ENCODE measurements around the gene RPS6KB2.

Gene RPS6KB2

GRCh38 chr11:67416416-67417335 lies 11.6 kb upstream of the RPS6KB2 start:
- H3K4me2 ChIP-seq = peak overlapping the region; percentile 77 to 100 (median 99)
- peaks cover 69 to 97% (median 88%) of the 10 kb centered on the region in 10 experiments for H3K4me1 ChIP-seq

GRCh38 chr11:67417425-67417824 lies 10.9 kb upstream of the RPS6KB2 start:
- peak overlapping the region in 6 of 11 experiments; percentile 25 to 59 (median 44); a peak in 7 of 22 replicates for H3K27ac ChIP-seq
- no peaks in the 10 kb centered on the region for H3K9me3 ChIP-seq (replicated peaks in 1 of 11)
- TF ChIP-seq Cebpa-rat (IDR thresholded peaks at IDR 0.05) = no peak
- peaks cover 67 to 89% (median 81%) of the 10 kb centered on the region in 10 experiments for H3K4me1 ChIP-seq
- H3K9ac ChIP-seq = peak overlapping the region in 5 of 11 experiments; percentile 17 to 92 (median 66); a peak in 6 of 22 replicates
- peaks cover 16 to 43% (median 31%) of the 10 kb centered on the region in 11 experiments for H3K27me3 ChIP-seq
- peak overlapping the region; percentile 77 to 100 (median 99) for H3K4me2 ChIP-seq
- peaks cover 0 to 41% (median 0%) of the 10 kb centered on the region in 11 experiments; a peak in 10 of 22 replicates for H4K20me1 ChIP-seq
- H3K4me3 ChIP-seq = peak overlapping the region in 3 of 10 experiments; percentile 3 to 26 (median 17); a peak in 1 of 20 replicates
- H3K36me3 ChIP-seq = no peaks in the 10 kb centered on the region

More at GRCh38 chr11:67416416-67417335, 11.6 kb upstream of the RPS6KB2 start:
- H3K9me3 ChIP-seq (replicated peaks in 1 of 11) = no peaks in the 10 kb centered on the region
- peak overlapping the region in 3 of 10 experiments; percentile 3 to 26 (median 17); a peak in 1 of 20 replicates for H3K4me3 ChIP-seq
- peaks cover 0 to 44% (median 0%) of the 10 kb centered on the region in 11 experiments; a peak in 10 of 22 replicates for H4K20me1 ChIP-seq
- H3K27ac ChIP-seq = peak overlapping the region in 6 of 11 experiments; percentile 25 to 59 (median 44); a peak in 7 of 22 replicates
- peaks cover 16 to 46% (median 31%) of the 10 kb centered on the region in 11 experiments for H3K27me3 ChIP-seq
- H3K9ac ChIP-seq = peak overlapping the region in 7 of 11 experiments; percentile 15 to 92 (median 28); a peak in 10 of 22 replicates
- TF ChIP-seq Cebpa-rat (IDR thresholded peaks at IDR 0.05) = peak in 2 of 11 experiments; percentile 37 to 80; a peak in 3 of 22 replicates
- H3K36me3 ChIP-seq = no peaks in the 10 kb centered on the region

- Histone ChIP-seq H3K4me3 (peak overlapping the region in 5 of 10 experiments; percentile 8 to 34 (median 21); a peak in 9 of 20 replicates), H3K27me3 (peaks cover 16 to 43% (median 26%) of the 10 kb centered on the region in 11 experiments), H4K20me1 (peaks cover 0 to 35% (median 0%) of the 10 kb centered on the region in 11 experiments; a peak in 10 of 22 replicates), H3K9ac (peak overlapping the region in 9 of 11 experiments; percentile 2 to 92 (median 58); a peak in 16 of 22 replicates), H3K9me3 (replicated peaks in 1 of 11) (no peaks in the 10 kb centered on the region), H3K4me1 (peaks cover 57 to 77% (median 70%) of the 10 kb centered on the region in 10 experiments), H3K27ac (peak overlapping the region in 7 of 11 experiments; percentile 13 to 51 (median 32); a peak in 8 of 22 replicates), H3K36me3 (no peaks in the 10 kb centered on the region), H3K4me2 (peak overlapping the region; percentile 96 to 100 (median 99))
- TF ChIP-seq Cebpa-rat (IDR thresholded peaks at IDR 0.05) = no peak
These were observed 9.6 kb upstream of the RPS6KB2 start for GRCh38 chr11:67418476-67419281.

GRCh38 chr11:67419325-67420049 lies 8.8 kb upstream of the RPS6KB2 start:
- no peaks in the 10 kb centered on the region for H3K9me3 ChIP-seq (replicated peaks in 1 of 11)
- H3K36me3 ChIP-seq = no peaks in the 10 kb centered on the region
- TF ChIP-seq Cebpa-rat (IDR thresholded peaks at IDR 0.05) = no peak
- H3K4me1 ChIP-seq = peaks cover 63 to 77% (median 70%) of the 10 kb centered on the region in 10 experiments
- H3K4me3 ChIP-seq = peak overlapping the region in 4 of 10 experiments; percentile 13 to 66 (median 44); a peak in 7 of 20 replicates
- peak overlapping the region in 2 of 11 experiments; percentile 87 to 89; a peak in 1 of 22 replicates for H3K27ac ChIP-seq
- peaks cover 0 to 35% (median 0%) of the 10 kb centered on the region in 11 experiments; a peak in 10 of 22 replicates for H4K20me1 ChIP-seq
- peak overlapping the region; percentile 96 to 100 (median 99) for H3K4me2 ChIP-seq
- H3K9ac ChIP-seq = peak overlapping the region in 9 of 11 experiments; percentile 77 to 92 (median 86); a peak in 13 of 22 replicates
- peaks cover 9 to 36% (median 18%) of the 10 kb centered on the region in 11 experiments for H3K27me3 ChIP-seq

GRCh38 chr11:67420147-67420645 lies 8.1 kb upstream of the RPS6KB2 start:
- Histone ChIP-seq H3K4me2 (peak overlapping the region; percentile 96 to 100 (median 99)), H3K27ac (peak overlapping the region; percentile 49 to 92 (median 86); a peak in 21 of 22 replicates), H3K4me3 (peak overlapping the region; percentile 55 to 75 (median 66)), H3K9me3 (replicated peaks in 1 of 11) (no peaks in the 10 kb centered on the region), H3K36me3 (no peaks in the 10 kb centered on the region), H4K20me1 (peaks cover 0 to 35% (median 0%) of the 10 kb centered on the region in 11 experiments; a peak in 9 of 22 replicates), H3K9ac (peak overlapping the region; percentile 76 to 92 (median 86)), H3K4me1 (peaks cover 62 to 79% (median 65%) of the 10 kb centered on the region in 10 experiments), H3K27me3 (peaks cover 2 to 29% (median 11%) of the 10 kb centered on the region in 11 experiments)
- TF ChIP-seq Cebpa-rat (IDR thresholded peaks at IDR 0.05) = no peak

GRCh38 chr11:67420646-67421429 lies 7.5 kb upstream of the RPS6KB2 start:
- Histone ChIP-seq H3K36me3 (no peaks in the 10 kb centered on the region), H3K4me1 (peaks cover 55 to 73% (median 63%) of the 10 kb centered on the region in 10 experiments), H3K9ac (peak overlapping the region; percentile 76 to 92 (median 86)), H4K20me1 (peaks cover 0 to 35% (median 0%) of the 10 kb centered on the region in 11 experiments; a peak in 9 of 22 replicates), H3K4me3 (peak overlapping the region; percentile 55 to 75 (median 66)), H3K27me3 (peaks cover 0 to 27% (median 4%) of the 10 kb centered on the region in 11 experiments; a peak in 8 of 22 replicates), H3K27ac (peak overlapping the region; percentile 49 to 92 (median 86); a peak in 21 of 22 replicates), H3K9me3 (replicated peaks in 1 of 11) (no peaks in the 10 kb centered on the region), H3K4me2 (peak overlapping the region; percentile 96 to 100 (median 99))
- TF ChIP-seq Cebpa-rat (IDR thresholded peaks at IDR 0.05) = no peak

All from BLaER1 treated with 17β-estradiol and CSF1 and Interleukin-3, amounts not matched to agents 10 nM and 100 nM (cell line).